GM13976 (cell line): ENCODE results near the gene FNDC11.

Source experiments
- DNase-seq: peaks from one replicate; pipeline ENCODE4 v3.0.0; 2012; ENCODE audit warnings: low spot score
- in situ Hi-C: fragments of 300-500 bp; cut with MboI; formaldehyde crosslinking; loops from one replicate; pipeline ENCODE4 v1.12.0; 2022; ENCODE audit warnings: low sequenced_read_pairs, mixed read lengths, inconsistent platforms; ENCODE audit not compliant: unreplicated experiment
- TF ChIP-seq, protein P1 (sequence below): IDR thresholded peaks from 2 replicates; pipeline ENCODE4 v1.5.1; 2012; ENCODE audit warnings: borderline replicate concordance, mild to moderate bottlenecking; ENCODE audit not compliant: insufficient read depth; ENCODE audit errors: extremely low read depth, missing control alignments, control extremely low read depth

Gene FNDC11

DNA sequence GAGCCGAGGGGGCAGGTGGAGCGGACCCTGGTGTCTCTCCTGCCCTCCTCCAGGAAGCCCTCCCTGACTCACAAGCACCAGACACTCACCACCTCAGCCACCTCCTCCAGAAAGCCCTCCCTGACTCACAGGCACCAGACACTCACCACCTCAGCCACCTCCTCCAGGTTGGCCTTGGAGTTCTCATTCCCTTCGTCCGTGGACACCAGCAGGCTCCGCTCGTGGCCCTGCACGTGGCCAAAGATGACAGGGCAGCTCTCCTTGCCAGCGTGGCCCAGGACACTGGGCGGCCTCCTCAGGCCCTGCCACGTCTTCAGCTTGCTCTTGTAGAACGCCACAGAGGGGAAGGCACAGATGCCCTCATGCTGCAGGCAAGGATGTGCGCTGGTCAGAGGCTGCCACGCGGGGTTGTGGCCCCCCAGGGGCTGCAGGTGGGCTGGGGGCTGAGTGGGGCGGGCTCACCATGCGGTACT is 6.4 kb downstream of the FNDC11 start:
- no peak for DNase-seq
- TF ChIP-seq, protein P1, sequence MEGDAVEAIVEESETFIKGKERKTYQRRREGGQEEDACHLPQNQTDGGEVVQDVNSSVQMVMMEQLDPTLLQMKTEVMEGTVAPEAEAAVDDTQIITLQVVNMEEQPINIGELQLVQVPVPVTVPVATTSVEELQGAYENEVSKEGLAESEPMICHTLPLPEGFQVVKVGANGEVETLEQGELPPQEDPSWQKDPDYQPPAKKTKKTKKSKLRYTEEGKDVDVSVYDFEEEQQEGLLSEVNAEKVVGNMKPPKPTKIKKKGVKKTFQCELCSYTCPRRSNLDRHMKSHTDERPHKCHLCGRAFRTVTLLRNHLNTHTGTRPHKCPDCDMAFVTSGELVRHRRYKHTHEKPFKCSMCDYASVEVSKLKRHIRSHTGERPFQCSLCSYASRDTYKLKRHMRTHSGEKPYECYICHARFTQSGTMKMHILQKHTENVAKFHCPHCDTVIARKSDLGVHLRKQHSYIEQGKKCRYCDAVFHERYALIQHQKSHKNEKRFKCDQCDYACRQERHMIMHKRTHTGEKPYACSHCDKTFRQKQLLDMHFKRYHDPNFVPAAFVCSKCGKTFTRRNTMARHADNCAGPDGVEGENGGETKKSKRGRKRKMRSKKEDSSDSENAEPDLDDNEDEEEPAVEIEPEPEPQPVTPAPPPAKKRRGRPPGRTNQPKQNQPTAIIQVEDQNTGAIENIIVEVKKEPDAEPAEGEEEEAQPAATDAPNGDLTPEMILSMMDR = no peak
- in situ Hi-C loops = no loop called here

DNA sequence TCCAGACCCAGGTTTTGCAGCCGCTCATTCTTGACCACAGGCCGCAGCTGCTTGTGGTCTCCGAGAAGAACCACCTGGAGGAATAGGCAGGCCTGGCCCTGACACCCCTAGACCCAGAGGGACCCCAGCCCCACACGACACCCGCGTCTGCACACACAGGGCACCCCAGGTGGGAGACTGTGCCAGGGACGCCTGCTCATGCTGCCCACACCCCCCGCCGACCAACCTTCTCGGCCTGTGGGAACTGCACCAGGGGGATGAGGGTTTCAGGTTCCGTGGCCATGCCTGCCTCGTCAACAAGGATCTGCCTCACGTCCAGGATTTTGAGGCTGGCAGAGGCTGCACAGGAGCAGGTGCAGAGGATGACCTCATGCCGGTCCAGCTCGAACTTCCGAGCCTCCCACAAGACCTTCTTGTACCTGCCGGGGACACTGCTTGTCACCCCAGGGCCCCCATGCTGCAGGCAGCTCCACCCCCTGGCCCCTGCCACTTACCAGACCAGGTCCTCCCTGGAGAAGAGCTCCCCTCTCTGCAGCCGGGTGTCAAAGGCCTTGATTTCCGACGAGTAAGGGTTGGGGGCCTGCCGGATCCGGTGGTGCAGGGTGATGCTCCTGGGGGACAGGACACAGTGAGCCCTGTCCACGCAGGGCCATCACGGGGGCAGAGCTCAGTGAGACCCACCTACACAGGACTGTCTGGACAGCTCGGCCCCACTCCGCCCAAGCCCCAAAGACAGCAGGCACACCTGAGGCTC is 7.1 kb downstream of the FNDC11 start:
- in situ Hi-C loops = no loop called here
- TF ChIP-seq, protein P1 = no peak

DNA sequence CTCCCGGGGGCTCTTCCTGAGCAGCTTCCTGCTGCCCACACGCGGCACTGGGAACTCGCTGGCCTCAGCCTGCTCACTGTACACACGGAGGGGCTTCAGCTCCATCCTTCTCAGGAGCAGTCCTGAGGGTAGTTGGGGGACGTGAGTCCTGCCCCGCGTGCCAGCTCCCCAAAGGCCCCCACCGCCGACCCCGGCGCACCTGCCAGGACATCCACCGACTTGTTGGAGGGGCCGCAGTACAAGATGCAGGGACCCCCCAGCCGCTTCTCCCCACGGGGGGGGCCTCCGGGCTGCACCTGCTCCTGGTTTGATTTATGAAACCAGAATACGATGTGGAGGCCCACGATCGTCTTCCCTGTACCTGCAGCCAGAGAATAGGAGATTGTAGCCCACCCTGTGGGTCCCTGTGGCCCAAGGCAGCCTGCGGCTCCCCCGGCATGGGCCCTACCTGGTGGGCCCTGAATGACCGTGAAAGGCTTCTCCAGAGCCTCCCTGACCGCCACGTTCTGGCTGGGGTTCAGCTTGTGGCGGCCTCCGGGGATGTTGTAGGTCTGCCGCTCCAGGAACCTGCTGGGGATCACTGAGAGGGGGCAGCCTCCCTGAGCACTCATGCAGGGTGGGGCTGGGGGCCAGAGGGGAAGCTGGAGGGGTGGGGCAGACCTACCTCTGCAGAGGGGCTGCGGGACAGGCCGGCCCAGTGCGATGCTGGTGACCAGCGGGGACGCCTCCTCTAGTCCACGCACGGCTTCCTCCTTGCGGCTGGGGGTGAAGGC is 7.9 kb downstream of the FNDC11 start:
- in situ Hi-C loops = no loop called here
- no peak for DNase-seq
- TF ChIP-seq, protein P1 = no peak

More for the DNA sequence above, 7.1 kb downstream of the FNDC11 start:
- no peak for DNase-seq

DNA sequence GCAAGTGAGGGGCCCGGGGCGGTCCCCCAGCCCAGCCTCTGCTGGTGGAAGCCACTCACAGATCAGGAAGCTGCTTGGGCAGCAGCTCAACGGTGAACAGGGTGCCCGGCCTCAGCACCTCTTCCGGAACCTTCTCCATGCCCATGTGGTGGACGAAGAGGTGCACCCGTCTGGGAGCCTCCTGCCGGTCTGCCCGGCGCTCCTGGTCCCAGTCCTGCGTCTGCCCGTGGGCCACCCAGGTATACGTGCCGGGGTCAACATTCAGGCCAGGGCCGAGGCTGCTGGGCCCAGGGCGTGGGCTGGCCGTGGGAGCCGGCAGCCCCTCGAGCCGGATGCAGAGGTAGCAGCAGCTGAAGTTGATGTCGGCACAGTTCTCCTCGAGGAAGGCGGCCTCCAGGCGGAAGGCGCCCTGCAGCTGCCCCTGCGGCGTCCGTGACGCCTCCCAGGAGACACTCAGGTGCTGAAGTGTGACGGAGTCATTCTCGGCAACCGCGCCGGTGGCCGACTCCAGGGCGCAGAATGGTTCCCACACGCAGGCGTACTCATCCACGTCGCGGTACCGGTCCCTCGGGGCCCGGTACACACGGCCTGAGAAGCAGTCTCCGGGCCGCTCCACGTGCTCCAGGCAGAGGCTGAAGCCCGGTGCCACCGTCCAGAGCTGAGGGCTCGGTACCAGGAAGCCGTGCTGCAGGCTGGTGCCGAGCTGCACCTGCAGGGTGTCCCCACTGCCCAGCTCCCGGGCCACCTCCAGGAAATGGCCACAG is 8.7 kb downstream of the FNDC11 start:
- in situ Hi-C loops = no loop called here
- TF ChIP-seq, protein P1 = no peak
- no peak for DNase-seq

DNA sequence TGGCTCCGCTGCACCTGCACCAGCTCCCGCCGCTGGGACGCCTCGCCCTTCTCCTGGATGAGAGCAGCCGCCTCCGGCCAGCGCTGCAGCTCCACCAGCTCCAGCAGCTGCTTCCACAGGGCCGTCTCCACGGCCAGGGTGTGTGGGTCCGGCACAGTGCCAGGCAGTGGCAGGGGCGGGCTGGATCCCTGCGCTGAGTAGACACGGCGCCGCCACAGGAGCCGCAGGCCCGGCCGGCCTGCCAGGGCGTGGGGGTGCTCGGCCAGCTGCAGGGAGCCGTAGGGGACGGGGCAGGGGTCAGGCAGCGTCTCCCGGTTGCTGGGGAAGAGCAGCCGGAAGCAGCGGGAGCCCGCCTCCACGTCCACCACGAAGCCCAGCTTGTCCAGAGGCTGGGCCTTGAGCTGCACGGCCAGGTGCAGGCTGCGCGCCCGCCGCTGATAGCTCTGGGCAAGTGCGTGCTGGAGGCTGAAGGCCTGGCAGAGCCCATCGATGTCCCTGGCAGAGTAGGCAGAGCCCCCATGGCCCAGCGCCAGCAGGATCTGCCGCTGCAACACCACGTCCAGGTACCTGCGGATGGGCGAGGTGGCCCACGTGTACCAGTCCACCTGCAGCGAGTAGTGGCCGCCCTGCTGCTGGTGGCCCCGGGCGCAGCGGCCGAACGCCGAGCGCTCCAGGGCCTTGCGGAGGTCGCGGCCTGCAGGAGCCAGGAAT is 9.4 kb downstream of the FNDC11 start:
- TF ChIP-seq, protein P1 = no peak
- no peak for DNase-seq
- in situ Hi-C loops = no loop called here
